ENCODE data around the gene PI16. TPM values are rescaled to one million over a fixed set of nuclear protein-coding genes. Genes with fewer than 3 reads are reported as not detected.

The PI16 gene
- total RNA-seq, 1 experiment from 2014 or later: 0.17 TPM

- ATAC-seq: no peak
- ChIA-PET CTCF (interaction anchor here (1.3 to 1.4 kb wide), 2 partner anchors 10 to 100 kb away, joined by 3 to 4 read pairs; no protein-coding TSS in a partner anchor), POLR2A (no interaction called here)
- no peak for DNase-seq (ENCODE audit: low spot score)
- TF ChIP-seq ELF4 (CRISPR knock-in tag; IDR thresholded peaks at IDR 0.05; ENCODE audit: low read depth) (no peak), NR3C1 (CRISPR knock-in tag; conservative IDR thresholded peaks at IDR 0.05; ENCODE audit: low read depth) (no peak), ESRRA (CRISPR knock-in tag; IDR thresholded peaks at IDR 0.05; ENCODE audit: borderline replicate concordance) (no peak), CBFB (CRISPR knock-in tag; IDR thresholded peaks at IDR 0.05; ENCODE audit: low read depth) (no peak), ZNF416 (CRISPR knock-in tag; IDR thresholded peaks at IDR 0.05) (no peak), TP53 (CRISPR knock-in tag; IDR thresholded peaks at IDR 0.05) (no peak), FOXK1 (CRISPR knock-in tag; IDR thresholded peaks at IDR 0.05) (no peak), MYBL2 (CRISPR knock-in tag; IDR thresholded peaks at IDR 0.05) (no peak), MXD4 (CRISPR knock-in tag; IDR thresholded peaks at IDR 0.05; ENCODE audit: borderline replicate concordance) (no peak)
- TF ChIP-seq, protein P1, sequence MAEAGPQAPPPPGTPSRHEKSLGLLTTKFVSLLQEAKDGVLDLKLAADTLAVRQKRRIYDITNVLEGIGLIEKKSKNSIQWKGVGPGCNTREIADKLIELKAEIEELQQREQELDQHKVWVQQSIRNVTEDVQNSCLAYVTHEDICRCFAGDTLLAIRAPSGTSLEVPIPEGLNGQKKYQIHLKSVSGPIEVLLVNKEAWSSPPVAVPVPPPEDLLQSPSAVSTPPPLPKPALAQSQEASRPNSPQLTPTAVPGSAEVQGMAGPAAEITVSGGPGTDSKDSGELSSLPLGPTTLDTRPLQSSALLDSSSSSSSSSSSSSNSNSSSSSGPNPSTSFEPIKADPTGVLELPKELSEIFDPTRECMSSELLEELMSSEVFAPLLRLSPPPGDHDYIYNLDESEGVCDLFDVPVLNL (CRISPR knock-in tag; IDR thresholded peaks at IDR 0.05; ENCODE audit: borderline replicate concordance, low read depth): no peak
- TF ChIP-seq, protein P2, sequence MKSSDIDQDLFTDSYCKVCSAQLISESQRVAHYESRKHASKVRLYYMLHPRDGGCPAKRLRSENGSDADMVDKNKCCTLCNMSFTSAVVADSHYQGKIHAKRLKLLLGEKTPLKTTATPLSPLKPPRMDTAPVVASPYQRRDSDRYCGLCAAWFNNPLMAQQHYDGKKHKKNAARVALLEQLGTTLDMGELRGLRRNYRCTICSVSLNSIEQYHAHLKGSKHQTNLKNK (CRISPR knock-in tag; IDR thresholded peaks at IDR 0.05): no peak
- TF ChIP-seq, protein P3, sequence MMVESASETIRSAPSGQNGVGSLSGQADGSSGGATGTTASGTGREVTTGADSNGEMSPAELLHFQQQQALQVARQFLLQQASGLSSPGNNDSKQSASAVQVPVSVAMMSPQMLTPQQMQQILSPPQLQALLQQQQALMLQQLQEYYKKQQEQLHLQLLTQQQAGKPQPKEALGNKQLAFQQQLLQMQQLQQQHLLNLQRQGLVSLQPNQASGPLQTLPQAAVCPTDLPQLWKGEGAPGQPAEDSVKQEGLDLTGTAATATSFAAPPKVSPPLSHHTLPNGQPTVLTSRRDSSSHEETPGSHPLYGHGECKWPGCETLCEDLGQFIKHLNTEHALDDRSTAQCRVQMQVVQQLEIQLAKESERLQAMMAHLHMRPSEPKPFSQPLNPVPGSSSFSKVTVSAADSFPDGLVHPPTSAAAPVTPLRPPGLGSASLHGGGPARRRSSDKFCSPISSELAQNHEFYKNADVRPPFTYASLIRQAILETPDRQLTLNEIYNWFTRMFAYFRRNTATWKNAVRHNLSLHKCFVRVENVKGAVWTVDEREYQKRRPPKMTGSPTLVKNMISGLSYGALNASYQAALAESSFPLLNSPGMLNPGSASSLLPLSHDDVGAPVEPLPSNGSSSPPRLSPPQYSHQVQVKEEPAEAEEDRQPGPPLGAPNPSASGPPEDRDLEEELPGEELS (CRISPR knock-in tag; IDR thresholded peaks at IDR 0.05): no peak
- TF ChIP-seq, protein P4, sequence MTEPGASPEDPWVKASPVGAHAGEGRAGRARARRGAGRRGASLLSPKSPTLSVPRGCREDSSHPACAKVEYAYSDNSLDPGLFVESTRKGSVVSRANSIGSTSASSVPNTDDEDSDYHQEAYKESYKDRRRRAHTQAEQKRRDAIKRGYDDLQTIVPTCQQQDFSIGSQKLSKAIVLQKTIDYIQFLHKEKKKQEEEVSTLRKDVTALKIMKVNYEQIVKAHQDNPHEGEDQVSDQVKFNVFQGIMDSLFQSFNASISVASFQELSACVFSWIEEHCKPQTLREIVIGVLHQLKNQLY (CRISPR knock-in tag; IDR thresholded peaks at IDR 0.05): no peak
- Mint-ChIP-seq H3K27ac (no peak overlapping the region), H3K27me3 (ENCODE audit: low read depth) (no peaks in the 10 kb centered on the region), H3K4me3 (no peak overlapping the region), H3K4me1 (peaks cover 5% of the 10 kb centered on the region), H3K36me3 (no peaks in the 10 kb centered on the region), H3K9me3 (no peaks in the 10 kb centered on the region)
Measured at GRCh38 chr6:36917541-36918193, 36.9 kb upstream of the PI16 start.

DNA sequence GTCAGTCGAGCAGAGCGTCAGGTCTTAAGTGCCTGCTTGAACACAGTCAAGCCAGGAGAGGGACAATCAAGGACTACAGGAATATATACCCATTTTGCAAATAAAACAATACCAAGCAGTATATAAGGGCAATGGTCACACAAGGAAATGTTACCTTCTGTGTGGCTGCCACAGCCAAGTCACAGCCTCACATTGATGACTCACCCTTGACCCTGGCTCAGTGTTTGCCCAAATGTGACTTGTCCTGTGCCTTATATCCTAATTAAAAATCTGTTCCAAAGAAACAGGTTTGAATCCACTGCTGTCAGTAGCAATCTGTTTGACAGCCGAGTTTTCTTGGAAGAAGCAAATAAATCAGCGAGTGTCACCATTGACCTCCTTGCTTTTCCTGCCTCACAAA, 34.5 kb upstream of the PI16 start:
- Mint-ChIP-seq H3K4me3 (no peak overlapping the region), H3K9me3 (no peaks in the 10 kb centered on the region), H3K4me1 (no peaks in the 10 kb centered on the region), H3K27ac (no peak overlapping the region), H3K27me3 (ENCODE audit: low read depth) (no peaks in the 10 kb centered on the region), H3K36me3 (no peaks in the 10 kb centered on the region)
- ChIA-PET CTCF (no interaction called here), POLR2A (no interaction called here)
- ATAC-seq (no peak), DNase-seq (ENCODE audit: low spot score) (no peak)
- TF ChIP-seq HMGA2 (CRISPR knock-in tag; IDR thresholded peaks at IDR 0.05): no peak
- no peak for TF ChIP-seq GABPB1 (CRISPR knock-in tag; IDR thresholded peaks at IDR 0.05)
- TF ChIP-seq, protein P5, sequence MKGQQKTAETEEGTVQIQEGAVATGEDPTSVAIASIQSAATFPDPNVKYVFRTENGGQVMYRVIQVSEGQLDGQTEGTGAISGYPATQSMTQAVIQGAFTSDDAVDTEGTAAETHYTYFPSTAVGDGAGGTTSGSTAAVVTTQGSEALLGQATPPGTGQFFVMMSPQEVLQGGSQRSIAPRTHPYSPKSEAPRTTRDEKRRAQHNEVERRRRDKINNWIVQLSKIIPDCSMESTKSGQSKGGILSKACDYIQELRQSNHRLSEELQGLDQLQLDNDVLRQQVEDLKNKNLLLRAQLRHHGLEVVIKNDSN (CRISPR knock-in tag; IDR thresholded peaks at IDR 0.05): no peak
- TF ChIP-seq ZNF138 (CRISPR knock-in tag; conservative IDR thresholded peaks at IDR 0.05): no peak

GRCh38 chr6:36920546-36920945, 34.0 kb upstream of the PI16 start:
- Mint-ChIP-seq H3K36me3 (no peaks in the 10 kb centered on the region), H3K9me3 (no peaks in the 10 kb centered on the region), H3K27ac (no peak overlapping the region), H3K27me3 (ENCODE audit: low read depth) (no peaks in the 10 kb centered on the region), H3K4me1 (no peaks in the 10 kb centered on the region), H3K4me3 (no peak overlapping the region)
- ATAC-seq (no peak), DNase-seq (ENCODE audit: low spot score) (no peak)
- CTCF ChIA-PET: interaction anchor here (1.5 kb wide), 1 partner anchor 36 kb away, joined by 3 read pairs; no protein-coding TSS in a partner anchor
- POLR2A ChIA-PET: no interaction called here
- no peak for TF ChIP-seq ZNF423 (CRISPR knock-in tag; IDR thresholded peaks at IDR 0.05)
